Stimulated activated CD4-positive, alpha-beta T cell treated with anti-CD3 and anti-CD28 coated beads, Interleukin-1b, Interleukin-23, amount 100 ng/mL, for 4 hours (primary cell): ENCODE measurements around the gene PTPRF.

Source experiments
- DNase-seq, 2 donors: peaks; one replicate each; pipeline ENCODE4 v3.0.0-alpha.2; 2020; ENCODE audit warnings: low read depth in 2 of 2

Gene PTPRF

DNA sequence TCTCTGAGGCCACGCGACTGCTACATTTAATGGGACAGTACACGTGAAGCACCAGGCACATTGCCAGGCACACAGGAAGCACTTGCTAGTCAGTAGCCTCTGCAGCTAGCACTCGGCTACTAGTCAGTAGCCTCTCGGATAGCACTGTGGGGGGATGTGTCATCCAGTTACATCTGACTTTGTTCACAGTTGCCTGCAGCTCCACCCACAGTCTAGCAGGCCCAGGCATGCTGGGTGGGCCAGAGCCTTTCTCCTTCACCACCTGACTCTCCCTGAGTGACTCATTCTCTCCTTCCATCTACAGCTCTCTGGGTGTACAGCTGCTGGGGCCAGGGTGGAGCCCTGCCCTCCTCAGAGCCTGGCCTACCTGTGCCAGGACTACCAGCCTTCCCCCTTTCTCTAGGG lies 51.5 kb downstream of the PTPRF start:
- no peak for DNase-seq

DNA sequence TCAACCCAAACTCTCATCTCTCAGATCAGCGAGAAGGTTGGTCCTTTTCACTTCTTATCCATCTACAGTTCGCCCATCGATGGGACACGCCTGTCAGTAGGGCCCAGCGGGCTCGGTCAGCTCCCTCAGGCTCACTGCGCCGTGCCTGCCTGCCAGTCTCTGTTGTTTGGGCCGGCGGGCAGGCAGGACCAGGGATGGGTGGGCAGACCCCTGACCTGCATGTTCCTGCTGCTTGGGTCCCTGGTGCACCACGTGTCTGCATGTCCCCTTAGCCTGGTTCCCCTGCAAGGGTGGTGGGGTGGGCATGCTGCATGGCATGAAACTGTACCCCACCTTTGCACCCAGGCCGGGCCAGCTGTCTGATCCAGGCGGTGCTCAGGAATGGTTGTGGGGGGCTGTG lies 52.4 kb downstream of the PTPRF start:
- no peak for DNase-seq

DNA sequence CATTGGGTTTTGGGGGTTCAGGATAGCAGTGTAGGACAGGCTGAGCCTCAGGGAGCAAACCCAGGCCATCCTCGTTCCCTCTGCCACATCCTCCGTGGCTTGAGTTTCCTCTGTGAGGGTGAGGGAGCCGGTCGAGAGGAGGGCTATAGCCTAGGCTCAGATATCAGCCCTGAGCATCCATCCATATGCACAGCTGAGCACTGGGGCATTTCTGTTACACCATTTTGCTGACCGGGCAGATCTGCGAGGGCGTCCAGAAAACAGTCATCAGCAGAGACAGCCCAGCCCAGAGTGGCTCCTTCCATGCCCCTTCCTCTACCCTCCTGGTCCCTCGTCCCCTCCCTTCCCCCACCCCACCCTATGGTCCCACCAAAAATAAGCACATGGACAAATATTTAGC lies 53.5 kb downstream of the PTPRF start:
- DNase-seq, result no peak

DNA sequence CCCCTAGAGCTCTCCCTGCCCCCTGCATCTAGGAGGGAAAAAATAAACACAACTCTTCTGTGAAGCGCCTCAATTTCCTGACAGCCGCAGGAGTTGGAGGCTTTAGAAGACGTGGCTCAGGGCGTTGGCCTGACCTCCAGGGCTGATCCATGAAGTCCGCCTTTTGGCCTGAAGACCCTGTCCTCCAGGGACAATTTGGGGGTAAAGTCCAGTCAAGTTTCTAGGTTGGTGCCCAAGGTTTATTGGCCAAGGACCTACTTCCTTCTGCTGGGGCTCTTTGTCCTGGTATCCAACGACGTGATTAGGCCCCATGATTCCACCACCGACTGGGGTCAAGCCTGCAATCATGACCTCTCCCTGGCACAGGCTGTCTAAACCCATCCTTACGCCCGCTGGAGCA lies 54.9 kb downstream of the PTPRF start:
- DNase-seq, result no peak

DNA sequence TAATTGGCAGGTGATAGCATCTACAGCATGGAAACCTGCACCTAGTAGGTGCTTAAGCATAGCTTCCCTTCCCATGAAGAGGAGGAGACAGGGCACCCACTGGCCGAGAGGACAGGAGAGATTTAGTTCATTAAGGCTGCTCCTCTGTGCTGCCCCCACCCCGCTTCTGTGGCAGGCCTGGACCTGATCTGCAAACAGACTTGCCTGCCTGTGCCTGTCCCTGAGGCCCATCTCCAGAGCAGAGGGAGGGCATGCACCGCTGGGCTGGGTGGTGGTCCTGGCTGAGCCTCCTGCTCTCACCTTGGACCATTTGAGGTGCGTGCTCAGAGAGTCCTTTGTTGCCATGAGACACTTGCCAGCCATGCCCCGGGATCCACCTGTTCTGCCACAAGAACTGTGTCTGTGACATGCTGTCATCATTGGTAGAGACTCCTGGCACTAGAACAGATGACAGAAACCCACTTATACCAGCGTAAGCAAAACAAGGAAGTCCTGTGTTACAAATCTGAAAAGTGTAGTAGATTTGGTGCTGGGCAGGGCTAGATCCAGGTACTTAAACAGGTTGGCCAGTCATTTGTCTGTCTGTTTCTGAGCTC lies 55.6 kb downstream of the PTPRF start:
- DNase-seq, result no peak

DNA sequence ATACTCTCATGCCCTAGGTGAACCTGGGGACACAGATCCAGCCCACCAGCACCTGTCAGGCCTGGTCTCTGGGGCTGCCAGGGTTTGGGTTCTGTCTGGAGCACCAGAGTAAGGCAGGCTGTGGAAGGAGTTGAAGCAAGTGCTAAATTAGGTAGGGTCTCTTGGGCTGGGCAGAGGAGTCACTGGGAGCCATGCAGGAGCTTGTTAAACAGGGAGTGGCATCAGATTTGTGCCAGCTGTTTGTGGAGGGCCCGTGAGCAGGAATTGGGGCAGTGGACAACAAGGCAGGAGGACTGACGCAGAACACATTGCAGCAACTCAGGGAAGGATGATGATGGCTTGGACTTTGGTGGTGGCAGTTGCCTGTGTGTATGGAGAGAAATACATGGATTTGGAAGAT lies 56.3 kb downstream of the PTPRF start:
- no peak for DNase-seq

DNA sequence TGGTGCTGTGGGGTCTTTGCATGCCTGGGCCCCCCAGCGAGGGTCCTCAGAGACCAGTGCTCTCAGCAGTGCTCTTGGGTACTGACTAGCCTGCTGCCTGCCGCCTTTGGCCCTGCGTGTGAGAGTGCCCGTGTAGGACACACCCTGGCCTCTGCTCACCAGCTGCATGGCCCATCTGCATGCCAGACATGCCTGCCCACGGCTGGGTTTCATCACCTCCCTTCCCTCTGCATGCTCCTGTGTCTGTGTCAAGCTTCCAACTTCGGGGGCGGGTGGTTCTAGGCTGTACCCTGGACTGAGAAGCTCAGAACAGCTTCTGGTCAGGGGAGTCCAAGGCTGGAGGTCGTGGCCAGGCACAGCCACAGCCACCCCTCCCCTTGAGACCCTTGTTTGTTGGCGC lies 56.9 kb downstream of the PTPRF start:
- no peak for DNase-seq

DNA sequence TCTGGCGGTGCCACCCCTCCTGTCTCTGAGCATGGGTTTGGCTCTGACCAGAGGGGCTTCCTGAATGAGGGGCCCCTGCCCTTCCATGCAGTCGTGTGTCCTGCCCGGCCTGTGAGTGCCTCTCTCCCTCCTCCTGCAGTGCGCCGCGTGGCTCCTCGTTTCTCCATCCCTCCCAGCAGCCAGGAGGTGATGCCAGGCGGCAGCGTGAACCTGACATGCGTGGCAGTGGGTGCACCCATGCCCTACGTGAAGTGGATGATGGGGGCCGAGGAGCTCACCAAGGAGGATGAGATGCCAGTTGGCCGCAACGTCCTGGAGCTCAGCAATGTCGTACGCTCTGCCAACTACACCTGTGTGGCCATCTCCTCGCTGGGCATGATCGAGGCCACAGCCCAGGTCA lies 57.9 kb downstream of the PTPRF start:
- no peak for DNase-seq

DNA sequence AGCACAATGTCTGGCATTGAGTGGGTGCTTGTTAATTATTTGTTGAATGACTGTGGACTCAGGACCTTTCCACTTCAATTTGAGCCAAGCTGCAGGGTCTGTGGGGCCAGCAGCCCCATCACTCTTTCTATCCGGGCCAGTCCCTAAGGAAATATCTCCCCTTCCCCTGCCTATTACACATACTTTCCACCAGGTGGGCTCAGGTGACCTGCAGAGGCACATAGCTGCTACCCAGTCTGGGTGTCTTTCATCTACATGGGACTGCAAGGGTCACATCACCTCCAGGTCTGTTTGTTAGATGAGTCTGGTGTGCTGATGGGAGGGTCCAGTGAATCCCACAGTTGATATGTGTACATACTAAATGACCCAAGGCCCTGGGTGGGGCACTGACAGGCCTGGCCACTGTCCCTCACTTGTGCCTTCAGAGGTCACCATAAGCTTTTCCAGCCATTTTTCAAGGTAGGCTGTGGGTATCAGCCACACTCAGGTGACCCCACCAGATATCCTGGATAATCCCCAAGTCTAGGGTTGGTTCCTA lies 59.8 kb downstream of the PTPRF start:
- DNase-seq, result no peak

DNA sequence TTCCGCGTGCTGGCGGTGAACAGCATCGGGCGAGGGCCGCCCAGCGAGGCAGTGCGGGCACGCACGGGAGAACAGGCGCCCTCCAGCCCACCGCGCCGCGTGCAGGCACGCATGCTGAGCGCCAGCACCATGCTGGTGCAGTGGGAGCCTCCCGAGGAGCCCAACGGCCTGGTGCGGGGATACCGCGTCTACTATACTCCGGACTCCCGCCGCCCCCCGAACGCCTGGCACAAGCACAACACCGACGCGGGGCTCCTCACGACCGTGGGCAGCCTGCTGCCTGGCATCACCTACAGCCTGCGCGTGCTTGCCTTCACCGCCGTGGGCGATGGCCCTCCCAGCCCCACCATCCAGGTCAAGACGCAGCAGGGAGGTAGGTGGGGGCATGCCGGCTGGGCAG lies 60.5 kb downstream of the PTPRF start:
- DNase-seq, result no peak

DNA sequence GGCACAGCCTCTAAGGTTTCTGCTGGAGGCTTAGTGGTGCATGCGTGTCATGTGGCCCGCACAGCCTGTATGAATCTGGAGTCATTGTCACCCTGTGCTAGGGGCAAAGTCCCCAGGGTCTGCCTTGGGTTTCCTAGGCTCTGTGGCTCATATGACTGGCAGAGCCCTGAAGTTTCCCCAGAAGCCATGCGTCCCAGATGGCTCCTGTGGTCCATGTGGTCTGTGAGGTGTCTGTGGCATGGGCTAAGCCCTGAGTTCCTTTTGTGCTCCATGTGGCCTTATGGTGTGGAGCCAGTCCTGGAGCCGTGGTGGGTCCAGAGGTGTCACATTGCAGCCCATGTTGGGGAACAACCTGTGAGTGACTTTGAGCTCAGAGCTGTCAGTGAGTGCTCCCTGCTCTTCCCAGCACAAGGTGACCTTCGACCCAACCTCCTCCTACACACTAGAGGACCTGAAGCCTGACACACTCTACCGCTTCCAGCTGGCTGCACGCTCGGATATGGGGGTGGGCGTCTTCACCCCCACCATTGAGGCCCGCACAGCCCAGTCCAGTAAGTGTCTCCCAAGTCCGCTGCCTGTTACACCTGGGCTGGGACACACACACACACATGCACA lies 61.5 kb downstream of the PTPRF start:
- DNase-seq, result no peak

DNA sequence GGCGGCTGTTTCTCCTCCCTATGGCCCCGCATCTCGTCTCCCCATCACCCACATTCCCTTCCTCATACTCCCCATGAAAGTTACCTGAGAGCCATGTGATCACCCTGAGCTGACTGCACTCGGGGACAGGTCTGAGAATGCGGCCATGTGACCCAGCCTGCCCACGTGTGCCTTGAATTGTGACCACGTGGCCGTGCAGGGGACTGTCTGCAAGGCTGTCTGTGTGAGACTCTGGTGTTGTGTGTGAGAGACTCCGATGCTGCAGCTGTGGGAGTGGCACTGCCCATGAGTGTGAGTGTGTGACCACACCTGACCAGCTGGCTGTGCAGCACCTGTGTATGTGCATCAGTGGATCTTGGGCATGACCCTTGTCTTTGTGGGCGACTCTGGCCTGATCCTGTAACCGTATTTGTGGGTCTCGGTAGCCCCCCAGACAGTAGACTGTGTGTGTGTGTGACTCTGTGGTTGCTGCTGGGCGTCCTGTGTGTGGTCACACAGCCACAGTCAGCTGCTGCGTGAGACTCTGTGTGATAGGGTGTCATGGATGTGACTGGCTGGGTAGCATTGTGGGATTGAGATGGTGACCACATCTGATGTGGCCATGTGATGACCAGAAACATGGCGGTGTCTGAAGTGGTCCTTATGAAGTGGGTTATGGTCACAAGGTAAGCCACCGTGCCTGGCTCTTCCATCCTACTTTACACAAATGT lies 62.4 kb downstream of the PTPRF start:
- no peak for DNase-seq

DNA sequence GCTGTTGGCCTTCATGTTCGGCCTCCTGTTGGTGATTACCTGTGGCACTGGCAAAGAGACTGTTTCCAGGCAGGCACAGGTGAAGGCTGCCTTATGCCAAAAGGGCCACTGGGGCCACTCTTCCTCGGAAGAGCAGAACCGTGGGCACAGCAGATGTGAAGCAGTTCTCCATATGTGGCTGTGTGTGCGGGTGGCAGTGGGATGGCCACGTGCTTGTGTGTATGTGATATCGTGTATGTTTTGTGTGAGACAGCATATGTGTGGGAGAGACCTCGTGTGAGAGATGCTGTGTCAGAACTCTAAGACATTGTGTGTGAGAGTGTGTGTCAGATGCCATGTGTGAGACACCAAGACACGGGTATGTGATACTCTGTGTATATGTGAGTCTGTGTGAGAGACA lies 65.9 kb downstream of the PTPRF start:
- no peak for DNase-seq

DNA sequence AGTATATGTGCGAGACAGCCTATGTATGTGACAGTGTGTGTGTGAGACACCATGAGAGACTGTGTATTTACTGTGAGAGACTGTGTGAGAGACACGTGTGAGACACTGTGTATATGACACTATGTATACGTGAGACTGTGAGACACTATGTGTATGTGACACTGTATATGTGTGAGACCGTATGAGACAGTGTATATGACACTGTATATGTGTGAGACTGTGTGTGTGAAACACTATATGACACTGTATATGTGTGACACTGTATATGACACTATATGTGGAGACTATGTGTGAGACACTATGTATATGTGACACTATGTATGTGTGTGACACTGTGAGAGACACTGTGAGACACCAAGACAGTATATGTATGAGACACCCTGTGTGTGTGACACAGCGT lies 66.3 kb downstream of the PTPRF start:
- no peak for DNase-seq

DNA sequence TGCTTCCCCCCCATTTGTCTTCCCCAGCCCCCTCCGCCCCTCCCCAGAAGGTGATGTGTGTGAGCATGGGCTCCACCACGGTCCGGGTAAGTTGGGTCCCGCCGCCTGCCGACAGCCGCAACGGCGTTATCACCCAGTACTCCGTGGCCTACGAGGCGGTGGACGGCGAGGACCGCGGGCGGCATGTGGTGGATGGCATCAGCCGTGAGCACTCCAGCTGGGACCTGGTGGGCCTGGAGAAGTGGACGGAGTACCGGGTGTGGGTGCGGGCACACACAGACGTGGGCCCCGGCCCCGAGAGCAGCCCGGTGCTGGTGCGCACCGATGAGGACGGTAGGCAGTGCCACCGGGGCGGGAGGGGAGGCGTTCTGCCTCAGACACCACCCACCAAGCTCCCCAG lies 67.0 kb downstream of the PTPRF start:
- DNase-seq, result no peak

DNA sequence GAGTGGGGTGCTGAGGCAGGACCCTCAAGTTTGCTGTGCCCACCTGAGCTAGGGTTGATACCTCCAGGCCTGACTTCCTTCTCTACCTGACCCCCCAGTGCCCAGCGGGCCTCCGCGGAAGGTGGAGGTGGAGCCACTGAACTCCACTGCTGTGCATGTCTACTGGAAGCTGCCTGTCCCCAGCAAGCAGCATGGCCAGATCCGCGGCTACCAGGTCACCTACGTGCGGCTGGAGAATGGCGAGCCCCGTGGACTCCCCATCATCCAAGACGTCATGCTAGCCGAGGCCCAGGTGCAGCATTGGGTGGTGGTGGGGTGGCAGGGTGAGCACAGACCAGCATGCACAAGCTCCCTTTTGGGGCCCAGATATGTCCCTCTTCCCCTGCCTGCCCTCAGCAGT lies 67.9 kb downstream of the PTPRF start:
- DNase-seq, result no peak

DNA sequence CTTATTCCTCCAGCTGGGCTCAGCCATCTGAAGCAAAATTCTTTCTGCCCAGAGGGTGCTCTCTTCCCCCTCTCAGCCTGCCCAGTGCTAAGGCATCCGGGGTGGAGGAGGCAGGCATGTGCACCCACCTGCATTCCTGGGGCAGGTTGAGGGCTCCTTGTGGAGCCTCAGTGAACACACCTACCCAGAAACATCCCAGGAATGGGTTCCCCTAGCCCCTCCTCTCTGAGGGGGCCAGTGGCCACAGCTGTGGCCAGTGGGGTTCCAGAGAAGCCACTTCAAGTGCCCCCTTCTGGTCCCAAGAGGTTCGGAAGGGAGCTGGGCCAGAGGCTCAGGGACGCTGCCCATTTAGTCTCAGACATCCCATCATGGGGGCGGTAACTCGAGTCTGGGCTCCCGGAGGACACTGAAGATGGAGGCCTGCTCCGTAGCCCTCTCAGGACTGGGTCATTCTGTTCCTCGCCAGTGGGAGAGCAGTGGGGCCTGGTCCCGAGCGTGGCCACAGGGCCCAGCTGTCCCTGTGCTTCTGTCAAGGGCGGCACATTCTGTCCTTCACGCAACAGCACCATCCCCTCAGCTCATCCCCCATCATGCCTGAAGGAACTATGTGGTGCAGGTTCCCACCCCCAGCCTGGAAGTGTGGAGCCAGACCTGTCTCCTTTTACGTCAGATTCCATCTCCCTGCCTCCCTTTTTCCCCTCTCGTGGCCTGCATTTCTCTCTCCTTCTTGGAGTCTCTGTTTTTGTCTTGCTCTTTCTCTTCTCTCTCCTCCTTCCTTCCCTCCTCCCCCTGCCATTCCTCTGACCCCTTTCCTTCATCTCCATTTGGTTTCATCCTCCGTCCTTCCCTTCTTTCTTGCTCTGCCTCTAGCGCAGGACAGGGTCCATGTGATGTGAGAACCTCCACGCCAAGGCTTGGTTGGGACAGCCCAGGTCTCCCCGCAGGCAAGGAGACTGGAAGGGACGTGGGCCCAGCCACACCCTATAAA lies 69.6 kb downstream of the PTPRF start:
- no peak for DNase-seq

DNA sequence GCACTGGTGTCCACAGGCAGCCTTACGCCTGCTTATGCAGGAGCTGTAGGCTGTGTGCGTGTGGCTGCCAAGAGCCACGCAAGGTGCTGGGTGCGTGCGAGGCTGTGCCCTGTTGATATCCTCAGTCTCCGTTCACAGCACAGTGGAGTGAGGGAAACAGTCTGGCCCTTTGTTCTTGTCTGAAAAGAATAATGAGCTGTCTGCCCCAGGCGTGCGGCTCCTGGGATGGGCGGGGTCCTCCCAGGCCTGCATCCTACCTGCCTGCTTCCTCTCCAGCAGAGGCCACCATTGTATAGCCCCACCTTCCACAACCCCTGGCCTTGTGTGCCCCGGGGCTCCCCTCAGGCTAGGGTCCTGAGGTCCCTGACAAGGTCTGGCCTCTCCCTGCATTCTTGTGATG lies 72.3 kb downstream of the PTPRF start:
- DNase-seq, result no peak

DNA sequence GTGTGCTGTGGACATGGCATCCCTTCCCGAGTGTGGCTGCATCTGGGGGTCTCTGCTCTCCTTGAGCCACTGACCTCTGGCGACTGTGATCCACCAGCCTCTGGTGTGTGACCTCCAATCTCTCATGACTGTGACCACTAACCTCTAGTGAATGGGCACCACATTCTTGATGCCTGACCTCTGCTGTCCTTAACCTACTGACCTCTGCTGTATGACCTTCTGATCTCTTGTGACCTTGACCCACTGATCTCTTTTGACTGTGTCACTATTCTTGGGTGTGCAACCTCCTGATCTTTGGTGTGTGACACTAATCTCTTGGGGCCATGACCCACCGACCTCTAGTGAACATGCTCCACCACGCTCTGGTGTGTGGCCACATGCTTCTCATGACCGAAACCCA lies 73.5 kb downstream of the PTPRF start:
- no peak for DNase-seq

DNA sequence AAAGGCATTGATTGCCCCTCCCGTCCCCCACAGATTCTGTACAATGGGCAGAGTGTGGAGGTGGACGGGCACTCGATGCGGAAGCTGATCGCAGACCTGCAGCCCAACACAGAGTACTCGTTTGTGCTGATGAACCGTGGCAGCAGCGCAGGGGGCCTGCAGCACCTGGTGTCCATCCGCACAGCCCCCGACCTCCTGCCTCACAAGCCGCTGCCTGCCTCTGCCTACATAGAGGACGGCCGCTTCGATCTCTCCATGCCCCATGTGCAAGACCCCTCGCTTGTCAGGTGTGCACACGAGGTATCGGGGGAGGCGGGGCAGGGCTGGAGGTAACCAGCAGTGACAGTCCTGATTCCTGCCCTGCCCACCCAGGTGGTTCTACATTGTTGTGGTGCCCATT lies 74.5 kb downstream of the PTPRF start:
- no peak for DNase-seq

DNA sequence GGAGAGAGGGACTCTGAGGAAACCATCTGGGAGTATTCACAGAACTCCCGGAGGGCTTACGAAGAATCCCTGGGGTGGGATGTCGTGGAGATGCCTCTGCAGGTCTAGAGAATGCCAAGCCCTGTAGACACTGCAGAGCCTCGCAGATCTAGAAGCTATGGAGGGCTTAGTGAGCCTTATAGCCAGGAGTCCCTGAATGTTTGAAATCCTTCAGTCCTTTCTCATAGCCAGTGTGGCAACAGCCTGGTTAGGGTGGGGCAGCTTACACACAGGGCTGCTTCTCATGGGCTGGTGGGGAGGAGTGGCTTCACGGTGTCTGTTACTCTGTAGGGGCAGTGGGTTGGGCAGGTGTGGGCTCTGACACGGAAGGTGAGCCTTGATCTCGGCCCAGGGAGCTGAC lies 75.1 kb downstream of the PTPRF start:
- no peak for DNase-seq

DNA sequence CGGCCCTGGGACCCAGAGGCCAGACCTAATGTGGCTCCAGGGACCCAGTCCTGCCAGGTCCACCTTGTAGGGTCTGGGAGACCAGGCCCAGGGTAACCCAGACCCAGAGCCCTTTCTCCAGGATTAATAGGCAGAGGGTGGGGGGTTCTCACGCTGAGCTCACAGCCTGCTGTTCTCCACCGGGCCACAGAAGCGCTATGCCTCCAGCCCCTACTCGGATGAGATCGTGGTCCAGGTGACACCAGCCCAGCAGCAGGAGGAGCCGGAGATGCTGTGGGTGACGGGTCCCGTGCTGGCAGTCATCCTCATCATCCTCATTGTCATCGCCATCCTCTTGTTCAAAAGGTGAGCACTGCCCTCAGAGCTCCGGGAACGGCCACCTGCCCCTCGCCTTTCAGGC lies 75.9 kb downstream of the PTPRF start:
- DNase-seq, result no peak
